HepG2 (cell line): ENCODE measurements around the gene APOLD1. TPM values are rescaled to one million over a fixed set of nuclear protein-coding genes. Genes with fewer than 3 reads are reported as not detected.

Experiments
- ATAC-seq: fragments of 200-7000 bp; cut with Tn5 transposase; 3 replicates; pipeline ENCODE4 v1.9.1; 2020; ENCODE audit warnings: mild to moderate bottlenecking, moderate library complexity
- BruUV-seq: library from RNA; stranded (reverse); fragments of 400-500 nt; replicated peaks from 2 replicates; lab custom pipeline; 2021; lab: Mats Ljungman, UMichigan
- CTCF ChIA-PET: fragments of 300-600 bp; formaldehyde crosslinking; extraction: SDS; loops from one replicate; lab custom pipeline; 2021; ENCODE audit warnings: low total read pairs, inconsistent platforms, low intra/inter-chr PET ratio; lab: Yijun Ruan, JAX
- POLR2A ChIA-PET: fragments of 350-600 bp; sonication (Branson Sonifier 250); formaldehyde crosslinking; loops from one replicate; lab custom pipeline; 2020; ENCODE audit warnings: antibody characterized with exemption, inconsistent platforms; lab: Yijun Ruan, JAX
- DNase-seq: peaks from one replicate; pipeline ENCODE4 v3.0.0-alpha.2; 2015; ENCODE audit warnings: low spot score
- FAIRE-seq: peaks from 3 replicates; lab custom pipeline; 2011; peaks lifted over from hg19 to GRCh38; lab: Jason Lieb, UNC
- H2AFZ ChIP-seq: one replicate; pipeline ENCODE4 v1.6.1; 2011; ENCODE audit warnings: low read length, inconsistent platforms
- H3K27ac ChIP-seq: fragments of 300-600 bp; 3 replicates; pipeline ENCODE4 v1.8.0; 2011; ENCODE audit warnings: mixed run types, mild to moderate bottlenecking, mixed read lengths, low read length, inconsistent platforms; ENCODE audit not compliant: insufficient read depth; ENCODE audit errors: extremely low read length
- H3K27me3 ChIP-seq, 2 experiments: fragments of 200-600 bp in 1 of 2; 2 replicates in 1 of 2; 3 replicates in 1 of 2; pipeline versions ENCODE4 v1.6.0 to v1.8.0; 2011; ENCODE audit warnings: low read length in 2 of 2, mild to moderate bottlenecking in 2 of 2, moderate library complexity in 2 of 2, inconsistent platforms in 1 of 2; ENCODE audit not compliant: insufficient read depth in 2 of 2, control insufficient read depth in 1 of 2
- H3K36me3 ChIP-seq, 2 experiments: fragments of 200-600 bp in 1 of 2; replicated peaks in 1 of 2; 2 replicates in 1 of 2; 3 replicates in 1 of 2; pipeline versions ENCODE4 v1.5.1 to v1.8.0; 2011; ENCODE audit warnings: low read length in 2 of 2, inconsistent platforms in 1 of 2; ENCODE audit not compliant: insufficient read depth in 2 of 2, control insufficient read depth in 1 of 2
- H3K4me1 ChIP-seq: 2 replicates; pipeline ENCODE4 v1.5.1; 2012; ENCODE audit warnings: low read length, inconsistent platforms; ENCODE audit not compliant: insufficient read depth
- H3K4me2 ChIP-seq: 2 replicates; pipeline ENCODE4 v1.6.0; 2011; ENCODE audit warnings: low read depth, low read length, inconsistent platforms
- H3K4me3 ChIP-seq, 3 experiments: fragments of 200-600 bp in 1 of 3; sonication (generic), shearing (Covaris generic) in 1 of 3; replicated peaks in 1 of 3; 2 replicates each; pipeline ENCODE4 v1.5.1; 2011 to 2016; ENCODE audit warnings: low read length in 3 of 3, inconsistent platforms in 2 of 3, low read depth in 2 of 3, mild to moderate bottlenecking in 2 of 3, control low read depth in 1 of 3, mixed read lengths in 1 of 3; ENCODE audit not compliant: insufficient read depth in 1 of 3
- H3K79me2 ChIP-seq: one replicate; pipeline ENCODE4 v1.6.1; 2011; ENCODE audit warnings: low read length, inconsistent platforms; ENCODE audit not compliant: insufficient read depth
- H3K9ac ChIP-seq: 2 replicates; pipeline ENCODE4 v1.6.0; 2011; ENCODE audit warnings: mild to moderate bottlenecking, low read depth, low read length, inconsistent platforms; ENCODE audit not compliant: insufficient read depth
- H3K9me3 ChIP-seq: 2 replicates; pipeline ENCODE4 v1.5.1; 2012; ENCODE audit warnings: mild to moderate bottlenecking, low read length
- H4K20me1 ChIP-seq: 2 replicates; pipeline ENCODE4 v1.6.0; 2011; ENCODE audit warnings: inconsistent platforms, mild to moderate bottlenecking, low read length, moderate library complexity; ENCODE audit not compliant: insufficient read depth
- BRCA1 ChIP-seq: sonication (generic); formaldehyde crosslinking; IDR thresholded peaks from 2 replicates; pipeline ENCODE4 v1.4.0; 2020; ENCODE audit warnings: missing genetic modification reagents
- CEBPB ChIP-seq: IDR thresholded peaks from 2 replicates; pipeline ENCODE4 v1.6.1; 2011; ENCODE audit warnings: low read depth, low read length, improper control_type of control experiment, borderline replicate concordance
- HDAC1 ChIP-seq: sonication (generic); formaldehyde crosslinking; IDR thresholded peaks from 2 replicates; pipeline ENCODE4 v1.5.1; 2020; ENCODE audit warnings: mild to moderate bottlenecking, missing genetic modification reagents
- MTF2 ChIP-seq: sonication (generic); formaldehyde crosslinking; IDR thresholded peaks from 2 replicates; pipeline ENCODE4 v1.5.0; 2020; ENCODE audit warnings: missing genetic modification reagents, borderline replicate concordance
- NCOR1 ChIP-seq: fragments of 200-600 bp; sonication (generic); IDR thresholded peaks from 2 replicates; pipeline ENCODE4 v1.7.0; 2017; ENCODE audit warnings: antibody characterized with exemption, low read length, borderline replicate concordance
- RAD21 ChIP-seq: fragments of 450-650 bp; formaldehyde crosslinking; IDR thresholded peaks from 2 replicates; pipeline ENCODE4 v1.5.0; 2020; ENCODE audit warnings: mild to moderate bottlenecking
- RBFOX2 ChIP-seq: fragments of 200-400 bp; formaldehyde crosslinking; IDR thresholded peaks from 2 replicates; pipeline ENCODE4 v1.6.1; 2017; ENCODE audit warnings: low read depth, mild to moderate bottlenecking, low read length
- SYNCRIP ChIP-seq: fragments of 200-400 bp; formaldehyde crosslinking; IDR thresholded peaks from 2 replicates; pipeline ENCODE4 v1.6.1; 2018; ENCODE audit warnings: mild to moderate bottlenecking, low read depth, low read length; ENCODE audit not compliant: insufficient read depth
- WGBS: methylation state at CpG from one replicate; pipeline ENCODE4 v1.1.6; 2017; ENCODE audit warnings: low lambda C conversion rate; 5-methylcytosine and 5-hydroxymethylcytosine counted together
- in situ Hi-C: cut with HindIII; loops from 2 replicates; pipeline ENCODE4 v1.10.0; 2017; ENCODE audit warnings: low pct_unique_long_range_greater_than_20kb; ENCODE audit not compliant: extremely low pct_ligation_motif_present
- intact Hi-C: fragments of 100-400 bp; cut with micrococcal nuclease; formaldehyde crosslinking; loops from one replicate; pipeline ENCODE4 v1.10.0; 2022; ENCODE audit not compliant: unreplicated experiment
- polyA plus RNA-seq, 8 experiments: library from polyadenylated mRNA; depleted of rRNA in 3 of 8; stranded (reverse) in 7 of 8; unstranded in 1 of 8; fragments of >200 nt; fragmentation: Illumina TruSeq in 4 of 8; extraction: Trizol in 4 of 8; gene quantifications; 2 replicates each; pipeline versions ENCODE4 v1.2.1 to v1.2.3, GENCODE V29; 2011 to 2016; ENCODE audit warnings: low read depth in 4 of 8, missing spikeins in 1 of 8, mixed read lengths in 1 of 8; ENCODE audit not compliant: insufficient read depth in 1 of 8
- total RNA-seq, 5 experiments: library from RNA; depleted of rRNA; stranded (reverse); fragments of >200 nt; fragmentation: Illumina TruSeq; extraction: Trizol; gene quantifications; 2 replicates each; pipeline ENCODE4 v1.2.3, GENCODE V29; 2016; ENCODE audit warnings: low read depth in 1 of 5
- TF ChIP-seq, protein P1 (sequence below): sonication (generic); formaldehyde crosslinking; IDR thresholded peaks from 2 replicates; pipeline ENCODE4 v1.5.0; 2020; ENCODE audit warnings: missing genetic modification reagents
- TF ChIP-seq, protein P2 (sequence below): IDR thresholded peaks from 2 replicates; pipeline ENCODE4 v1.6.1; 2016; ENCODE audit warnings: missing biosample characterization, missing genetic modification reagents, low read depth

The APOLD1 gene
- total and polyA plus RNA-seq, 2 of the 13 experiments (the other 11 are each of a cell fraction or from before 2014, with no cell fraction given) = 0.20 to 0.84 TPM

DNA sequence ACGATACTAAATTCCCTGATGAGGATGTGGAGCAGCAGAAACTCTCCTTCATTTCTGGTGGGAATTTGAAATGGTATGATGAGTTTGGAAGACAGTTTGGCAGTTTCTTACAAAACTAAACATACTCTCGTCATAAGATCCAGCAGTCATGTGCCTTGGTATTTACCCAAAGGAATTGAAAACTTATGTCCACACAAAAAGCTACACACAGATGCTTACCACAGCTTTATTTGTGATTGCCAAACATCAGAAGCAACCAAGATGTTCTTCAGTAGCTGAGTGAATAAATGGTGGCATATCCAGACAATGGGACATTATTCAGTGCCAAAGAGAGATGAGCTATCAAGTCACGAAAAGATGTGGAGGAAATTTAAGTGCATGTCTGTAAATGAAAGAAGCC is 10.7 kb upstream of the APOLD1 start (continued):
- TF ChIP-seq, protein P1, sequence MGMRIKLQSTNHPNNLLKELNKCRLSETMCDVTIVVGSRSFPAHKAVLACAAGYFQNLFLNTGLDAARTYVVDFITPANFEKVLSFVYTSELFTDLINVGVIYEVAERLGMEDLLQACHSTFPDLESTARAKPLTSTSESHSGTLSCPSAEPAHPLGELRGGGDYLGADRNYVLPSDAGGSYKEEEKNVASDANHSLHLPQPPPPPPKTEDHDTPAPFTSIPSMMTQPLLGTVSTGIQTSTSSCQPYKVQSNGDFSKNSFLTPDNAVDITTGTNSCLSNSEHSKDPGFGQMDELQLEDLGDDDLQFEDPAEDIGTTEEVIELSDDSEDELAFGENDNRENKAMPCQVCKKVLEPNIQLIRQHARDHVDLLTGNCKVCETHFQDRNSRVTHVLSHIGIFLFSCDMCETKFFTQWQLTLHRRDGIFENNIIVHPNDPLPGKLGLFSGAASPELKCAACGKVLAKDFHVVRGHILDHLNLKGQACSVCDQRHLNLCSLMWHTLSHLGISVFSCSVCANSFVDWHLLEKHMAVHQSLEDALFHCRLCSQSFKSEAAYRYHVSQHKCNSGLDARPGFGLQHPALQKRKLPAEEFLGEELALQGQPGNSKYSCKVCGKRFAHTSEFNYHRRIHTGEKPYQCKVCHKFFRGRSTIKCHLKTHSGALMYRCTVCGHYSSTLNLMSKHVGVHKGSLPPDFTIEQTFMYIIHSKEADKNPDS (CRISPR knock-in tag) = no peak
- TF ChIP-seq SYNCRIP = no peak
- TF ChIP-seq NCOR1 = no peak
- TF ChIP-seq RAD21 (CRISPR knock-in tag) = no peak
- no peak for TF ChIP-seq HDAC1

DNA sequence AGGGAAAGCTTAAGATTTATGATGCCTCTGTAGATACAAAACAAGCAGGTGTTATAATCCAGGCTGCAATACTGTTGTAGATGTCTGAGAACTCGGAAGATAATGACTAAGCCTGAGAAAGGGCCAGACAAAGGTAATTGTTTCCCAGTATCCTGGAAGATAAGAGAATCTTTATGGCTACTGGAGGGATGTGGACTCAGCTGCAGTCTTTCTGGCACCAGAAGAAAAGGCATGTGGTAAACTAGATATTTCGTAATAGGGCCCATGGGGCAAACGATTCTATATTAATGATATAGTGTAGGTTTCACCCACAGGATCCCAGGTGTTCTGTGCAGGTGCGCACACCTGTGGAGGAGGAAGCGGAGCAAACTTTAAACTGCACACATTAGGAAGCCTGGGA is 9.2 kb upstream of the APOLD1 start:
- Histone ChIP-seq H3K4me1 (peaks cover 15% of the 10 kb centered on the region), H3K9me3 (no peaks in the 10 kb centered on the region), H3K9ac (no peak overlapping the region), H3K36me3 (no peaks in the 10 kb centered on the region), H3K4me2 (no peak overlapping the region), H4K20me1 (no peaks in the 10 kb centered on the region), H3K4me3 (no peak overlapping the region), H3K79me2 (no peaks in the 10 kb centered on the region), H2AFZ (no peak overlapping the region), H3K27me3 (peaks cover 0 to 8% of the 10 kb centered on the region in 2 experiments; a peak in 2 of 5 replicates), H3K27ac (no peak overlapping the region)
- peak; percentile 13 for DNase-seq
- 31% methylated on average over 5 of the region's 5 CpGs for WGBS
- peak; percentile 48; the same call in 1 of the 2 replicates for TF ChIP-seq CEBPB
- no peak for TF ChIP-seq BRCA1
- TF ChIP-seq RBFOX2 = no peak
- TF ChIP-seq, protein P2, sequence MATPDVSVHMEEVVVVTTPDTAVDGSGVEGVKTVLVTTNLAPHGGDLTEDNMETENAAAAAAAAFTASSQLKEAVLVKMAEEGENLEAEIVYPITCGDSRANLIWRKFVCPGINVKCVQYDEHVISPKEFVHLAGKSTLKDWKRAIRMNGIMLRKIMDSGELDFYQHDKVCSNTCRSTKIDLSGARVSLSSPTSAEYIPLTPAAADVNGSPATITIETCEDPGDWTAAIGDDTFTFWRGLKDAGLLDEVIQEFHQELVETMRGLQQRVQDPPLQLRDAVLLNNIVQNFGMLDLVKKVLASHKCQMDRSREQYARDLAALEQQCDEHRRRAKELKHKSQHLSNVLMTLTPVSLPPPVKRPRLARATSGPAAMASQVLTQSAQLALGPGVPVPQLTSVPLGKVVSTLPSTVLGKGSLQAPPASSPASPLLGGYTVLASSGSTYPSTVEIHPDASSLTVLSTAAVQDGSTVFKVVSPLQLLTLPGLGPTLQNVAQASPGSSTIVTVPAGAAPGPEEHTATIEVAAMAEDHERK = no peak
- no peak for TF ChIP-seq MTF2 (CRISPR knock-in tag)
- no peak for FAIRE-seq
- BruUV-seq = no TSS peak
- ChIA-PET POLR2A (no interaction called here), CTCF (no interaction called here)
- in situ Hi-C loops = loop anchor here (25.0 kb wide), 1 partner anchor 436 kb away; no protein-coding TSS in a partner anchor
- no peak for ATAC-seq
- intact Hi-C loops = no loop called here
